Measurements from ENCODE around the gene THAP8. TPM values are rescaled to one million over a fixed set of nuclear protein-coding genes. Genes with fewer than 3 reads are reported as not detected.

THAP8 gene
- total and polyA plus RNA-seq, 2 of the 8 experiments (the other 6 are each of a cell fraction or from before 2014, with no cell fraction given): 6.0 to 11.1 TPM

GRCh38 chr19:36003284-36003683 is 50.8 kb downstream of the THAP8 start:
- no peak for FAIRE-seq
- H3K4me3 ChIP-seq (ENCODE audit: extremely low read depth in 1 of 4, insufficient read depth in 2 of 4, low read depth in 3 of 4, low read length in 4 of 4): no peak overlapping the region
- H3K14ac ChIP-seq (ENCODE audit: insufficient read length): no peak overlapping the region
- 91% methylated on average over 4 of the region's 4 CpGs; no CpG with 5 or more reads in 1 of the 2 experiments for WGBS, 2 experiments (ENCODE audit: extremely low coverage in 1 of 2, insufficient coverage in 1 of 2, insufficient read length in 1 of 2, insufficient replicate concordance in 2 of 2, low coverage in 1 of 2, low lambda C conversion rate in 2 of 2, missing lambda C conversion rate in 1 of 2)
- H4K5ac ChIP-seq (ENCODE audit: insufficient read length, low read depth, low read length): no peak overlapping the region
- no peak overlapping the region for H4K91ac ChIP-seq (replicated peaks; ENCODE audit: insufficient read length, low read length)
- peaks cover 0 to 4% (median 3%) of the 10 kb centered on the region in 4 experiments; a peak in 5 of 7 replicates for H3K4me1 ChIP-seq (replicated peaks in 1 of 4; ENCODE audit: control insufficient read depth in 3 of 4, insufficient read depth in 4 of 4, low read length in 3 of 4)
- H3K23me2 ChIP-seq (ENCODE audit: low read depth, low read length): peaks cover 4% of the 10 kb centered on the region; the same call in 1 of the 2 replicates
- H3K56ac ChIP-seq (replicated peaks; ENCODE audit: insufficient read length, low read depth, low read length): no peak overlapping the region
- H2BK120ac ChIP-seq (replicated peaks; ENCODE audit: low read depth, low read length): no peak overlapping the region
- H4K20me1 ChIP-seq (replicated peaks in 1 of 2; ENCODE audit: control insufficient read depth in 1 of 2, insufficient read depth in 2 of 2, low read length in 2 of 2): peaks cover 2 to 6% of the 10 kb centered on the region in 2 experiments
- no peak overlapping the region for H2AFZ ChIP-seq (ENCODE audit: low read length)
- H2BK15ac ChIP-seq (ENCODE audit: low read length): no peak overlapping the region
- no peaks in the 10 kb centered on the region for H3K79me2 ChIP-seq (ENCODE audit: control insufficient read depth in 1 of 2, insufficient read depth in 2 of 2, low read length in 2 of 2)
- no peaks in the 10 kb centered on the region for H3K79me1 ChIP-seq (ENCODE audit: low read depth, low read length)
- H3K23ac ChIP-seq (ENCODE audit: insufficient read length): no peak overlapping the region
- no peak overlapping the region for H3K9ac ChIP-seq (replicated peaks in 1 of 4; ENCODE audit: extremely low read depth in 1 of 4, low read depth in 3 of 4, low read length in 3 of 4)
- peaks cover 0 to 12% (median 2%) of the 10 kb centered on the region in 4 experiments; a peak in 5 of 8 replicates for H3K36me3 ChIP-seq (ENCODE audit: control insufficient read depth in 2 of 4, insufficient read depth in 4 of 4, low read length in 3 of 4)
- H2BK5ac ChIP-seq (ENCODE audit: low read depth, low read length): no peak overlapping the region
- no peaks in the 10 kb centered on the region for H3K9me3 ChIP-seq (ENCODE audit: insufficient read depth in 2 of 2, low read depth in 1 of 2, low read length in 1 of 2)
- no peak overlapping the region for H3K27ac ChIP-seq (ENCODE audit: low read depth, low read length)
- no peak overlapping the region for H3K18ac ChIP-seq (ENCODE audit: extremely low read depth, low read length)
- no peaks in the 10 kb centered on the region for H3K27me3 ChIP-seq (replicated peaks in 1 of 4; ENCODE audit: control insufficient read depth in 3 of 4, extremely low read depth in 1 of 4, insufficient read depth in 3 of 4, low read length in 3 of 4)
- no peak overlapping the region for H2BK20ac ChIP-seq (ENCODE audit: low read length)
- TF ChIP-seq RBBP5 (IDR thresholded peaks at IDR 0.05; ENCODE audit: borderline replicate concordance, low read depth, low read length): no peak
- TF ChIP-seq CREB1 (IDR thresholded peaks at IDR 0.05): no peak
- TF ChIP-seq RNF2 (IDR thresholded peaks at IDR 0.05; ENCODE audit: borderline replicate concordance, low read depth, low read length, missing control alignments, poor library complexity, severe bottlenecking): no peak
- no peak for TF ChIP-seq SP2 (IDR thresholded peaks at IDR 0.05; ENCODE audit: low read length)
- no peak for TF ChIP-seq CBX5 (IDR thresholded peaks at IDR 0.05; ENCODE audit: low read depth, low read length)
- no peak for TF ChIP-seq SAP30 (IDR thresholded peaks at IDR 0.05; ENCODE audit: insufficient read depth, insufficient replicate concordance, low read length)
- no peak for TF ChIP-seq YY1 (IDR thresholded peaks at IDR 0.05; ENCODE audit: low read depth, low read length)
- TF ChIP-seq POLR2A (IDR thresholded peaks at IDR 0.05; ENCODE audit: control extremely low read depth in 1 of 2, low read depth in 2 of 2, low read length in 2 of 2): no peak
- no peak for TF ChIP-seq RAD21 (IDR thresholded peaks at IDR 0.05 in 1 of 2, conservative IDR thresholded peaks at IDR 0.05 in 1 of 2; ENCODE audit: low read depth in 2 of 2, low read length in 2 of 2)
- TF ChIP-seq, protein P1, sequence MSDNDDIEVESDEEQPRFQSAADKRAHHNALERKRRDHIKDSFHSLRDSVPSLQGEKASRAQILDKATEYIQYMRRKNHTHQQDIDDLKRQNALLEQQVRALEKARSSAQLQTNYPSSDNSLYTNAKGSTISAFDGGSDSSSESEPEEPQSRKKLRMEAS (IDR thresholded peaks at IDR 0.05): no peak
- TF ChIP-seq SP4 (IDR thresholded peaks at IDR 0.05; ENCODE audit: low read length): no peak
- TF ChIP-seq ATF3 (IDR thresholded peaks at IDR 0.05; ENCODE audit: insufficient read depth, low read depth, low read length): no peak
- no peak overlapping the region for H2BK12ac ChIP-seq (ENCODE audit: low read depth, low read length)
- POLR2A ChIA-PET (ENCODE audit: partially characterized antibody): interaction anchor here (0.9 to 1.1 kb wide), 2 partner anchors 11 to 51 kb away, joined by 3 to 4 read pairs; partner anchors contain the start of genes ALKBH6 and THAP8
- no peak overlapping the region for H3K4me2 ChIP-seq (ENCODE audit: insufficient read depth in 1 of 2, low read depth in 2 of 2, low read length in 2 of 2)
- H3K4ac ChIP-seq (replicated peaks; ENCODE audit: insufficient read length, low read depth, low read length): no peak overlapping the region
- CTCF ChIA-PET (ENCODE audit: partially characterized antibody): interaction anchor here (0.5 to 1.5 kb wide), 3 partner anchors 9 to 12 kb away, joined by 3 to 6 read pairs (median 4); no protein-coding TSS in a partner anchor
- no peak overlapping the region for H2AK5ac ChIP-seq (ENCODE audit: low read depth, low read length)
- DNase-seq (ENCODE audit: low read depth in 1 of 2, low spot score in 2 of 2): no peak
- H4K8ac ChIP-seq (ENCODE audit: extremely low read depth, insufficient read depth, low read length): no peak overlapping the region

All from H1 (cell line).